NCI-H748 treated with DMSO at 0.1 percent for 48 hours (cell line): Measurements from ENCODE around the gene CACNA1D.
"Not testable (repeated sequence)": the region's sequence is repeated elsewhere in the genome, so short reads cannot be mapped to it uniquely, and the experiment has no call there.

Experiments
- DNase-seq: peaks from one replicate; lab custom pipeline; 2025; lab: John Stamatoyannopoulos, UW

CACNA1D gene

DNA sequence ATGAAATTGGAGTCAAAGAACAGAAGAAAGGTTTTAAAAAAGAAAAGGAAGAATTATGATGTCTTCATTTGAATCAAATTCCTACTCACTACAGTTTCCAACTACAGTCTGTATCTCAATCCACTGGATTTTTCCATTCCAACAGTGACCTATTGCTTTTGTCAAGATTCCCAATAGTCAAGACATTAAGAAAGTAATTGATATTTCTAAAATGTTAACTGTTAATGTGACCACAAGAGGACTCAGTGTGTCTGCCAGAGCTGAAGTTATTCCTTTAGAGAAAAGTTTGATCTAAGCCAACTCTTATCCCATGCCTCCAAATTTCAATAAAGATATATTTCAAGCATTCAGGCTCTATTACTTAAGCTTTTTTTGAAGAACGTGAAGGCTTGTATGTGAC is 163.2 kb downstream of the CACNA1D start:
- DNase-seq: no peak

DNA sequence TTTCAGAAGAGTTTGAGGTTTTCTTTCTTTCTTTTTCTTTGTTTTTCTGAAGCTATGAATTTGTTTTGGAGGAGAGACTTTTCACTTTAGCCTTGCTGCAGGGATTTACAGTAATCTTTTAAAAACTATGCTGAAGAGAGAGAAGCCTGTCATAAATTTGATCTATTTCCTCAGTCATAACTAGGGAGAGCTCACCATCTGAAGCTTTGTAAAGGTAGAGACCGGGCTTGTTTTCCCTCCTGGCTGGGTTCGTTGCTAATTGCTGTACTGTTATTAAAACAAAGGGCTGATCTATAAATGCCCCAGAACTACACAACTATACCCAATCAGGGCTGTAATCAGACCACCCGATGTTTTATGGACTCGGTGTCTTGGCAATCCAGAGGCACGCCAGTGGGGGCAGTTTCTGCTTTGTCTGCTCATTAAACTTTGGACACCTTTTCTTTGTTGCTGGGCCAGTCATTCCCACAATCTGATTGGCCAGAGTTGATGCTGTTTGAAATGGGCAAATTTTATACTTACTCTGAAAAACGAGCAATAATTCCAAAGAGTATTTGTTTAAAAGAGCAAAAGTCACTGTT is 164.3 kb downstream of the CACNA1D start:
- no peak for DNase-seq

DNA sequence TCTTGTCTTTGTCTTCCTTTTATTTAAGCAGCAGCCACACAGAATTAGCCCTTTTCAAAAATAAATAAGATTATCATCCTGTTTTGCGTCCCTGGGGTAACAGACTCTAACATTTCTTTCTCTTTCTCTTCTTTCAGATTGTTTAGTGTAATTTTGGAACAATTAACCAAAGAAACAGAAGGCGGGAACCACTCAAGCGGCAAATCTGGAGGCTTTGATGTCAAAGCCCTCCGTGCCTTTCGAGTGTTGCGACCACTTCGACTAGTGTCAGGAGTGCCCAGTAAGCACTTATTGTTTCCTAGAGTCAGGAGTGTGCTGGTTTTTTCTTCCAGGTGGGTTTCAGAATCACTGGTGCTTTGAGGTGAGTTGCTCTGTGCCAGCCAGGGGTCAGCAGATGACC is 165.6 kb downstream of the CACNA1D start:
- no peak for DNase-seq

DNA sequence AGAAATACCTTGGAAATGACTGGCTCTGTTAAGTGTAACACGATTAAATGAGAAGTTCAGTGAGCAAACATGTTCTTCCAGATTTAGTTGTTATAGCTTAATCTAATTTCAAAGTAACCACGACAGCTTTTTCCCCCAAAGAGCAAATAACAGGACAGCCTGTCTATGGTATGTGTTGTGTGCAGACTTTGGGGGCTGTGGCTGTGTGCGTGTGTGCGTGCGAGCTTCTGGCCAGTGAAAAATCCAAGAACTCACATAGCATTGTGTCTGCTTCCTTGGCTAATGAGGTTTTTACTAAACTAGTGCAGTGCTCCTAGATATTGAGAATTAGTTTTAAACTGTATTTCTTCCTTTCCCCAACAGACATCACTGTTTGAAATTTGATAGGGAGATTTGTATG is 167.1 kb downstream of the CACNA1D start:
- DNase-seq: no peak

DNA sequence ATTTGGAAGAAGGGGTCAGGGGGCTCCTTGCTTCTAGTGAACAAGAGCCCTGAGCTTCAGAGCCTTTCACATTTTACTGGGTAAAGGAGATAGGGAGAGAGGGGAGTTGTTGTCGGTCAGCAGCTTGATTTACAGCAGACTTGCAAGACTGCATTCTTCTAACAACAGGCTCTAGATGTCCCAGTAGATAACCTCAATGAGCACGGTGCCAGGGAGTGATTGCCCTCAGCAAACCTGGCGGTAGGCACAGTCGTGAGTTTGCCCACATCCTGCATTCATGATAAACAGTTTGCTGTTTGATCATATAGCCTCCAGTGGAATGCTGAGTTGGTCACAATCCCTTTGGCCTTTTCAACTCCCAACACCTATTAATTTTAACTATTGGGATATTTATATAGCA is 170.4 kb downstream of the CACNA1D start:
- DNase-seq: not testable (repeated sequence)

DNA sequence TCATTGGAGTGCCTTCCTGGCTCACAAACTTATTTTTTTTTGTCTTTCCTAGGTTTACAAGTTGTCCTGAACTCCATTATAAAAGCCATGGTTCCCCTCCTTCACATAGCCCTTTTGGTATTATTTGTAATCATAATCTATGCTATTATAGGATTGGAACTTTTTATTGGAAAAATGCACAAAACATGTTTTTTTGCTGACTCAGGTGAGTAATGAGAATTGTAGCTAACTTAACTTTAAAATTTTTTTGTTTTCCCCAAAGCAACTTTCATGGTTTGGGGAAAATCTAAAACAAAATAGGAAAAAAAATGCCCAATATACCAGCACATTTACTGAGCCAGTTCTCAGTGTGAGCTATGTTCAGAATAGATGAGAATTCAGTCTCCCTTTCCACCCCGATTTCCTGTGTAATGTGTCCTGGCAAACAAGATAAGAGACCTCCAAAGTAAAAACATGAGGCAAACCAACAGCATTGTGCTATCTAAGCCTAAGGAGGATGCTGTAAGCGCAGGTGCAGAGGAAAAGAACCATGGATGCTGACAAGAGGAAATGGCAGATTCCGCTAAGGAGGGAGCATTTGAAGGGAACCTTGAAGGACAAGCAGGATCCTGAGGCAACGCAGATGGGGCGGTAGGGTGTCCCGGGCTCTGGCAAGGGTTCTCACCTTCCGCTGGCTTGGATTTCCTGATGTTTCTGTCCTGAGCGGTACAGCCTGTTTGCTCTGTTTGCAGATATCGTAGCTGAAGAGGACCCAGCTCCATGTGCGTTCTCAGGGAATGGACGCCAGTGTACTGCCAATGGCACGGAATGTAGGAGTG is 171.4 kb downstream of the CACNA1D start:
- DNase-seq: no peak

DNA sequence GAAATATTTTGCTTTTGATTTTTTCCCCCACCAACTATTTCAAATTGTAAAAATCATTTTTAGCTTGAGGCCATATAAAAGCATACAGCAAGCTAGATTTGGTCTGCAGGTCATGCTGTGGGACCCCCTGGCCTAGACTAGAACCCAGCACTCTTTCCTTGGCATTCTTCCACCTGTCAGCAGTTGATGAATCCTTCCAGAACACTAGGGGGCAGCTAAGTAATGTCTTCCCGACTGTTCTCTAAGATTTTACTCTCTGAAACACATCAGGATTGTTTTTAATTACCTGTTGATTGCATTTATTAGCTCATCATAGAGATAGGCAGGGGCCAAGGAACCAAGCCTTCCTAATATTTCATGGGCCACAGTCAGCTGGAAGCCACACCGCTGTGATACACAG is 174.5 kb downstream of the CACNA1D start:
- DNase-seq: no peak

DNA sequence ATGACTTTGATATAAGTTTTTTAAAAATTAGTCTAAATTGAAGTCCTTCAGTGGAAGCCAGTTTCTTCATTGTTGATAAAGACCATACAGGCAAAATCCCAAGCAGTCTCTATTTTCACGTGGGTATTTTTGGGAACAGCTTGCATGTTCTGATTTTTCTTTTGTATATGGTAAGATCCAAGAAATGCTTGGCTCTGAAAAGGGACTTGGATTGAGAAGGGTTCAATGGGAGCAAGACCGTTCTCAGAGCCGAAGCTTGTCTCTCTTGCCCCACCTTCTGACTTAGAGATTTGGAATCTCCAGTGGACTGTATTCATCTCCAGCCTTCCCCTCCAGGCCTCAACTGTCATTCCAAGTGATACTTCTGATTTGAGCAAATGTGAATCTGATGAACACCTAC is 176.3 kb downstream of the CACNA1D start:
- DNase-seq: no peak

DNA sequence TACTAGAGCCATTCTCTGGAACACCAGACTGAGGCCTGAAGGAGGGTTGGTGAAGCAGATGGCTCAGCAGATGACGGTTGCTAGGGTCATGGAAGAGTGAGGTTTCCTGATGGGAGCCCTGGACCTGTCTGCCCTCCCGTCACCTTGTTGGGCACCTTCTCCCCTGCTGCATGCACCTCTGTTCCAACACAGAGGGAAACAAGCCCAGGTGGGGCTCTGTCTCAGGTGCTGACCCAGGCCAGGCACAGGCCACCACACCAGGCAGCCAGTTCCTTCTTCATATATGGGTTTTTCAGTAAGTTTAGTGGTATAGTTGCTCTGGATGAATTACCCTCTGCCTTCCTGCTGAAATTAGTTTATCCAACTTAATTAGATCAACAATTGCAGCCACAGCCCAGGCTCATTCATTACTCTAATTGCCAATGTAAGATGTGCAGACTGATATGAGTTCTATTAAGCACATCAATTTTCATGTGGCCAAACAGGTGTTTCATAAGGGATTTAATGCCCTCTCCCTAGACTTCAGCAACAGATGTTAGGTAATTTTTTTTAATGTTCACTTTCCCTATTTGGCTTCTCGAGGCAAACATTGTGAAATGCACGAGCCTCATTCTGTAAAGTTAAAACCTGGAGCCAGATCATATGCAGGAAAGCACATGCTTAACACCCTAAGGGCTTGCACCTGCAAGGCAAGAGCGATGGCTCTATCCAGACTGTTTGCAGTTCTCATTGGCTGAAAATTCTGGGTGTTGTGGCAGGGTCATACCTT is 177.0 kb downstream of the CACNA1D start:
- DNase-seq: peak; percentile 24

DNA sequence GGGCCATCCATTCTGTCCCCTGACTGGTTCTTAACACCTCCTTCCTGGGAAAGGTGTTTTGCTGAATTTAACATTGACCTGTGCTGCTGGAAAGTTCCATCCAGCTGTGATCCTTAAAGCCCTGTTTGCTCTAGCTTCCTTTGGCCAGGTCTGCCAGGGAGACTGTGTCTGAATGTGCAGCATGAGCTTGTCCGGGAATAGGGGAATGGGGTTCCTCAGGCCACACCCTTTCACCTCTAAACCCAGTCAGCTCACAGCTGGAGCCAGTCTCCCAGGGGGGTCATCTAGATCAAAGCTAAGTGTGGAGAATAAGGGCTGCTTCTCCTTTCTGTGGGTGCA is 177.5 kb downstream of the CACNA1D start:
- DNase-seq: no peak

DNA sequence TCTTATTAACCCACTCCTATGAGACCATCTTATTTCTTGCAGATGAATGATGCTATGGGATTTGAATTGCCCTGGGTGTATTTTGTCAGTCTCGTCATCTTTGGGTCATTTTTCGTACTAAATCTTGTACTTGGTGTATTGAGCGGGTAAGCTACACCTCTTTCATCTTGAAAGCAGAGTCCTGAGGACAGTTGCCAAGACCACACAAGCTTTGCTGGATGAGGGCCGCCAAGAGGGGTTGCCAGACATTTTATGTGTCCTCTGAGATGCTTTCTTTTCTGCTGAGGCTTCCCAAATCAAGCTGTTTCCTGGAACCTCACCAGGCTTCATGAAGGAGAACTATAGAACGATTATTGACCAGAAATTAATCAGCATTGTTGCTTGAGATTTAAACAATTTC is 178.6 kb downstream of the CACNA1D start:
- no peak for DNase-seq

DNA sequence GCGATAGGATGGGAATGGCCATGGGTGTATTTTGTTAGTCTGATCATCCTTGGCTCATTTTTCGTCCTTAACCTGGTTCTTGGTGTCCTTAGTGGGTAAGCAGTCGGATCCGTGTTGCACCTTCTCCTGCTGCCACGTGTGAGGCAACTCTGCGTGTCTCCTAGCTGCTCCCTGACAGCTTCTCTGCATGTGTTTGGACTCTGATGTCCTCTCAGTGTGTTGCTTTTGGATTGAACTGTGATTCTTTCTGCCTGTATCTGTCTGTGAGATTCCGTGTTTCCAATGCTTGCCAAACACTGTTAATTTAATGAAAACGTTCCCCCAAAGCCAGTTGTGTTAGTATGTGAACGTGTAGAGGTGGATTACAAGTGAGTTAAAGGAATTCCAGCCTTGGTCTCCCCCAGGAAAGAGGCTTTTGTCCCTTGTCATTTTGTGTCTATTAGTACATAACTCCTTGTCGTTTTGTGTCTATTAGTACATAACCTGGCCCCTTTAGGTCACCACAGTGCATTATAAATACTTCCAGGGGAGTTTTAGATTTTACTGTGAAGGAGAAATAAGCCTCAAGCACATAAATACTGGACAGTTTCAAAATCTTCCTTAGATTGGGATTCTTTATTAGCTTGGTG is 179.4 kb downstream of the CACNA1D start:
- no peak for DNase-seq

DNA sequence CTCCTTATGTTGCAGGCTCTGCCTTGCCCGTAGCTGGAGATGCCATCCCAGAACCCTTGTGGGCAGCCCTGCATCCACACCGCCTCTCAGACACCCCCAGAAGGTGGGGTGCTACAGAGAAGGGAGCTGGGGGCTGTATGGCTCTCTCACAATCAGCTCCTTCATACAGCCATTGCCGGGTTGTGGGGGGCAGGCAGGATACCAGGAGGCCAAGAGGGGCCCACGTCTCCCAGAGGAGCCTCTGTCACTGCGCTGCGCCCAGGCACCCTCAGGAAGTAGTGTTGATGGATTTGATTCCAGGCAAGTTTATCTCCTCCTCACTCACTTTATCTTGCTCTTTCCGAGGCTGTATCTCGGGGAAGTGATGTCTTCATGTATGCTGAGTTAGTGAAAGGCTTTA is 180.2 kb downstream of the CACNA1D start:
- DNase-seq: no peak

DNA sequence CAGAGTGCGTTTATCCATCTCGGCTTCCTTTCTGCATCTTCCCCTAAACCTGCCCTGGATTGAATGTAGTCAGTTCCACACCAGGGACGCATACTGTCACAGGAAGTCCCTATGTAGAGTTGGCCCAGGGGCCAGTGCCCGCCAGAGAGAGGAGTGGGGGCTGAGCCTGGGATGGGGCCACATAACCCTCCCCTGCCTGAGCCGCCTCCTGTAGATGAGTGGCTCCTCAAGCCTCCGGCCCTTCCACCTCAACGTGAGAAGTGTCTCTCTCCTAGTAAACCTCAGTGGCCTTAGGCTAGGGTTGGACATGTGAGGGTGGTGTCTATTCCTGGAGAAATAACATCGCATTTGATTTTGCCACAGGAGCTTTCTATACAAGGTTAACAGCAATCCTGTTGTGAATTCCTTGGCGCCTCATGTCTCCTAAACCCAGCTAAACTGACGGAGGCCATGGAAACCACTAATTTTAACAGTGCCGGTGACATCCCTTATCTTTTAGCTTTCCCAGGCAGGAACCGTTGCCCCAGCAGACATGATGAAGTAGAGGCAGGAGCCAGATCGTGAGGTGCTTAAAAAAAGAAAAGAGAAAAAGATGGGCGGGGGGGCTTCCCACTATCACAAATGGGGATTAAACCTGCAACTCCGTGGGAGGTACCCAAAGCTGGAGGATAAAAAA is 180.7 kb downstream of the CACNA1D start:
- no peak for DNase-seq

DNA sequence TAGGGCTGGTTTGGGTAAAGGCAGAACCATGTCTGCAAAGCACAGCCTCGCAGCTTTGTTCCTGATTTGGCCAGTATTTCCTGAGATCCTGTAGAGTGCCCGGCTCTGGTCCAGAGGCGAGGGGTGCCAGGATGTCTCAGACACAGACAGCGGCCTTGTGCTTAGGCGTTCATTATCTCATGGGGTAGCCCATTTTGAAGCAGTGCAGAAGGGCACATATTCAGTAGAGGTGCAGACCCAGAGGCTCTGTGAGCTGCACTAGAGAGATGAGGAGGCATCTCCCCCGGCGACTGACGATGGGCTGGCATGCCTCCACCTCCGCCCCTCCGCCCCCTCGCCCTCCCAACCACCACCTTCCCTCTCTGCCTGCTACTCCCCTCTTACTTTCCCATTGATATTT is 181.5 kb downstream of the CACNA1D start:
- no peak for DNase-seq

DNA sequence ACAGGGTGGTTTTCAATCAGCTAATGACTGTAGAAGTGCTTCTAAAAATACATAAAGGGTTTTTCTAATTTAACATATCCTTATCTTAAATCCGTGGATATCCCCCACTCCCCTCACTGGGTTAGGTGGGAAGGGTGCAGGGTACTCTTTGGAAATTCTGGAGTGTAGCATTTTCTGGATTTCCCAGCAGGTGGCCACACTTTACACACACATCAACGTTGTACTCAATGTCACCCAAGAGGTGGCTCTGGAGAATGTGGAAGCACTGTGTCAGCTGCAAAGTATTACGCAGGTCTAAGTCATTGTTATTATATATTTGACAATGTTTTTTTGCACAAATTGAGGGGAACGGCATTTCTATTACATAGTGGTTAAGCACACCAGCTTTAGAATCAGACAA is 183.0 kb downstream of the CACNA1D start:
- no peak for DNase-seq

DNA sequence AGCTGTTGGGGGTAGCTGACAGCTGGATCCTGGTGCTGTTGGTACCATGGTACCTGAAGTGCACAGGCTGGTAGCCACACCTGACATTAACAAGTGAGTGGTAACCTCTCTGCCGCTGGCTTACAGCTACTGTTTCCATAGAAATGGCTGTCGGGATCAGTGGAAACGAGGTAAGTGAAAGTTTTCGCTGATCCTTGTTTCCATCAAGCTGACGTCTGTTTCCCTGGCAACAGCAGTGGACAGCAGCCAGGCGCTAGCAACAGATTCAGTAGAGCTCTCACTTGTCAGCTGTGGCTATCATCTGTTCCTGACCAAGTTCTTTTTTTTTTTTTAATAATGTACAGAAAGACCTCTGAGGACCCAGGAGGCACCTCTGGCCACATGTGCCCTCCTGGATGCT is 185.6 kb downstream of the CACNA1D start:
- peak; percentile 46 for DNase-seq

DNA sequence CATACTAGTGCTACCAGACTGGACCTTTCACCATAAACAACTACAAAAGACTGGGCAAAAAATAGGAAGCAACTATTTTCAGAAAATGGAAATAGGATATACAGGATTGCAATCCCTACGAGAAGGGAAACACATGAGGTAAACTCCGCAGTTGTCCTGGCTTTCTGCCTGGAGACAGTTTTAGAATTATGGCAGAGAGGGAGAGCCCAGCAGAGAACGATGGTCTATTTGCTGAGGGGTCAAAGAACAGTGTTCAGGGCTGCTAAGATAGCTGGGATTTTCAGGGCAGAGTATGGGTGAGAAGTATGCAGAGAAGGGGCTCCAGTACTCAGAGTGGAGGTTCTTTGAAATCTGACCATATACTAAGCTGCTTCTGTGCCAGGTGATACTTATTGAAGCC is 188.4 kb downstream of the CACNA1D start:
- DNase-seq: no peak

DNA sequence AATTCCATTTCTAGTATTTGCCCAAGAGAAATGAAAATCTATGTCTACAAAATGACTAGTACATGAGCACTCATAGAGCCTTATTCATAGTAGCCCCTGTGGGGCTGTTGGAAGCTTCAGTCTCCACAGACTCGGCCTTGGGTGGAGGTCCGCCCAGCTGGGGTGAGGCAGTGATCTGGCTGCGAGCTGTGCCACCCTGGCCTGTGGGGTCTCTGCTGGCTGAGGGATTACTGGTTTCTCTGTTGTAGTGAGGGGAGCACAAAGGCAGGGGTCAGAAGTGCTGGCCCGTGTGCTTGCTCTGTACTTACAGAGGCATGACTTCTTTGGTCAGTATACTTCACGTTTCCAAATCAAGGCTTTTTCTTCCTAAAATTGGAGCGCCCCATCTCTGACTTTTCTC is 193.7 kb downstream of the CACNA1D start:
- DNase-seq: no peak

DNA sequence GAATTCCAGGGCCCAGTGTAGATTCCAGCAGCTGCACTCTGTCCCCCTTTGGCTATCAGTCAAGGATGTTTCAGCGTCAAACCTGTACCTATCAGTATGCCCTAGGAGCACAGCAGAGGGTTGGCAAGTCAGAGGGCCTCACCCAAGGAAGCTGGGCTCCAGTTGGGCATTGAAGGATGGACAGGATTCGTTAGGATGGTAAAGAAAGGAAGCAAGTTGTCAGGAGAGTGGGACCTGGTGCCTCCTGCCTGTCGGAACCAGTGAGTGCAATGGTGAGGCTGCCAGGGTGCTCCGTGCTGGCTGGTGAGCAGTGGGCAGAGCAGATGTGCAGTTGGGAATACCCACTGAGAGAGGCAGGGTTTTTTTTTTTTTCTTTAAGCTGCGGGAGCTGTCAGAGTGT is 194.6 kb downstream of the CACNA1D start:
- DNase-seq: no peak

DNA sequence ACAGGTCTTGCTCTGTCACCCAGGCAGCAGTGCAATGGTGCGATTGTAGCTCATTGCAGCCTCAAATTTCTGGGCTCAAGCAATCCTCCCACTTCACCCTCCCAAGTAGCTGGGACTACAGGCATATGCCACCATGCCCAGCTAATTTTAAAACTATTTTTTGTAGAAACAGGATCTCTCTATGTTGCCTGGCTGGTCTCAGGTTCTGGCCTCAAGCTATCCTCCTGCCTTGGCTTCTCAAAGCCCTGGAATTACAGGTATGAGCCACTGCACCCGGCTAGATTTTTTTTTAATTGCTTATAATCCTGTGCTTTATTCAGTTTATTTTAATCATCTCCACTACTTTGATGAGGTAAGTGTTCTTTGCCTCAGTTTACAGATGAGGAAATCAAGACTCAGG is 195.3 kb downstream of the CACNA1D start:
- no peak for DNase-seq

DNA sequence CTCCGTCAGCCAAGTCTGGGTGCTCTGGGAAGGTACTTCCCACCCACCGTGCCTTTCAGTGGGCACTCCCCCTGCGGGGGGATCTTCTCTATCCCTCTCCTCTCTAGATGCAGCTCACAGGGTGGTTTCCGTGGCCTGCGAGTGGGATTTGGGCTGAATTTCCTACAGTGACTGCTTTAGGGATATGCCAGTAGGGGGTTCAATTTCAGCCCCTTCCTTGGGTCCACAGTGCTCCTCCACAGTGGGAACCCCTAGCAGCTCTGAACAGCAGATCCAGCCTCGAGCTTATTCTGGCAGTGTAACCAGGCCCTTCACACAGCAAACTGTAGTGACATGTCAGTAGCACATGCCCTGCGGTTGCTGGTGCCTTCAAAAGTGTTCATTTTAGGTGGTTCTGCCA is 196.1 kb downstream of the CACNA1D start:
- no peak for DNase-seq
